Natural killer cell treated with Interleukin-12 subunit alpha and Interleukin-12 subunit beta and Interleukin-15 and Interleukin-18, amount 100 ng/mL, for 72 hours (primary cell): ENCODE data around the gene TMPRSS9. TPM values are rescaled to one million over a fixed set of nuclear protein-coding genes. Genes with fewer than 3 reads are reported as not detected.

Source experiments
- ATAC-seq, 2 donors: fragments of 150-1000 bp; cut with Tn5 transposase in 1 of 2; sonication (Bioruptor Pico), chemical (Tn5 transposase) in 1 of 2; 2 replicates each; pipeline ENCODE4 v1.10.0; 2021
- DNase-seq: peaks from one replicate; pipeline ENCODE4 v3.0.0; 2022; ENCODE audit warnings: low spot score
- H3K27ac Mint-ChIP-seq, 2 donors: 1 replicate in 1 of 2; 2 replicates in 1 of 2; pipeline ENCODE4 v1.8.0; 2022; ENCODE audit warnings: mixed read lengths in 2 of 2, mild to moderate bottlenecking in 1 of 2, moderate library complexity in 1 of 2
- H3K27me3 Mint-ChIP-seq, 2 donors: 1 replicate in 1 of 2; 2 replicates in 1 of 2; pipeline ENCODE4 v1.8.0; 2022; ENCODE audit warnings: mixed read lengths in 2 of 2
- H3K36me3 Mint-ChIP-seq: one replicate; pipeline ENCODE4 v1.8.0; 2022; ENCODE audit warnings: mixed read lengths
- H3K4me1 Mint-ChIP-seq, 2 donors: 1 replicate in 1 of 2; 2 replicates in 1 of 2; pipeline ENCODE4 v1.8.0; 2022; ENCODE audit warnings: low read depth in 2 of 2, mixed read lengths in 2 of 2, mild to moderate bottlenecking in 1 of 2
- H3K4me3 Mint-ChIP-seq: one replicate; pipeline ENCODE4 v1.8.0; 2022; ENCODE audit warnings: mixed read lengths
- H3K9me3 Mint-ChIP-seq: 2 replicates; pipeline ENCODE4 v1.8.0; 2022; ENCODE audit warnings: mixed read lengths
- total RNA-seq, 2 donors: library from RNA; stranded (reverse); gene quantifications; one replicate each; pipeline ENCODE4 v1.2.3, GENCODE V29; 2022

TMPRSS9 gene
- total RNA-seq, 2 donors from 2014 or later: not detected

GRCh38 chr19:2433854-2434253, 73.8 kb downstream of the TMPRSS9 start:
- Mint-ChIP-seq H3K4me1 (no peaks in the 10 kb centered on the region), H3K36me3 (no peaks in the 10 kb centered on the region), H3K9me3 (no peaks in the 10 kb centered on the region), H3K27me3 (no peaks in the 10 kb centered on the region), H3K27ac (no peak overlapping the region), H3K4me3 (no peak overlapping the region)
- DNase-seq (no peak), ATAC-seq (no peak)

GRCh38 chr19:2434267-2434666, 74.2 kb downstream of the TMPRSS9 start:
- Mint-ChIP-seq H3K36me3 (no peaks in the 10 kb centered on the region), H3K9me3 (no peaks in the 10 kb centered on the region), H3K4me1 (no peaks in the 10 kb centered on the region), H3K27me3 (no peaks in the 10 kb centered on the region), H3K4me3 (no peak overlapping the region), H3K27ac (no peak overlapping the region)
- DNase-seq (no peak), ATAC-seq (no peak)

- Mint-ChIP-seq H3K27me3 (no peaks in the 10 kb centered on the region), H3K36me3 (no peaks in the 10 kb centered on the region)
- ATAC-seq: no peak
Observed at GRCh38 chr19:2434721-2435265, 74.7 kb downstream of the TMPRSS9 start.

GRCh38 chr19:2436384-2436783, 76.3 kb downstream of the TMPRSS9 start:
- H3K36me3 Mint-ChIP-seq: peaks cover 6% of the 10 kb centered on the region
- H3K4me3 Mint-ChIP-seq: no peak overlapping the region
- H3K27ac Mint-ChIP-seq: no peak overlapping the region
- no peak for DNase-seq
- H3K9me3 Mint-ChIP-seq: no peaks in the 10 kb centered on the region
- peaks cover 5 to 6% of the 10 kb centered on the region in 2 donors for H3K4me1 Mint-ChIP-seq
- H3K27me3 Mint-ChIP-seq: no peaks in the 10 kb centered on the region
- no peak for ATAC-seq

More at GRCh38 chr19:2434721-2435265, 74.7 kb downstream of the TMPRSS9 start:
- Mint-ChIP-seq H3K4me1 (no peaks in the 10 kb centered on the region), H3K9me3 (no peaks in the 10 kb centered on the region), H3K4me3 (no peak overlapping the region), H3K27ac (no peak overlapping the region)
- DNase-seq: no peak

DNA sequence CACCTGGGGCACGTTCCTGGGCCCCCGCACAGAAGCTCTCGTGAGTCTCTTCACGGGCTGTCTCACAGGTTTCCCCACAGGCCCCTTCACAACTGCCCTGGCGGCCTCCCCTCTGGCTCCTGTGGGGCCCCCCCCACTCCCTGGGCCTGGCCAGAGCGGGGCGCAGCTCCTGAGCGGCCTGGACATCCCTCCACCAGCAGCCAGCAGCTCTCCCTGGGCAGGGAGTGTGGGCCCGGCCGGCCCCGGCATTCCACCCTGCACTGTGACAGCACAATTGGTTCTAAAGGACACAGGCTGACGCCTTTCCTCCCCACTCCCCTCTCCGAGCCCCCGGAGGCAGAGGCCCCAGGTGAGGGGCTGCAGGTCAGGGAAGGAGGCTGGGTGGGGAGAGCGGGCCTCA, 76.9 kb downstream of the TMPRSS9 start:
- no peak for ATAC-seq
- Mint-ChIP-seq H3K27ac (no peak overlapping the region), H3K36me3 (peaks cover 6% of the 10 kb centered on the region), H3K4me1 (peaks cover 5 to 6% of the 10 kb centered on the region in 2 donors), H3K9me3 (no peaks in the 10 kb centered on the region), H3K27me3 (no peaks in the 10 kb centered on the region), H3K4me3 (no peak overlapping the region)
- DNase-seq: no peak

- no peak overlapping the region for H3K27ac Mint-ChIP-seq
- ATAC-seq: no peak
- no peaks in the 10 kb centered on the region for H3K27me3 Mint-ChIP-seq
- no peak for DNase-seq
- no peak overlapping the region for H3K4me3 Mint-ChIP-seq
- peaks cover 6% of the 10 kb centered on the region for H3K36me3 Mint-ChIP-seq
- H3K4me1 Mint-ChIP-seq: peaks cover 5 to 6% of the 10 kb centered on the region in 2 donors
- H3K9me3 Mint-ChIP-seq: no peaks in the 10 kb centered on the region
Observed at GRCh38 chr19:2438178-2438577, 78.1 kb downstream of the TMPRSS9 start.

- no peak for DNase-seq
- H3K4me3 Mint-ChIP-seq: no peak overlapping the region
- no peaks in the 10 kb centered on the region for H3K27me3 Mint-ChIP-seq
- H3K4me1 Mint-ChIP-seq: peaks cover 6 to 8% of the 10 kb centered on the region in 2 donors
- ATAC-seq: no peak
- H3K9me3 Mint-ChIP-seq: no peaks in the 10 kb centered on the region
- peaks cover 6% of the 10 kb centered on the region for H3K36me3 Mint-ChIP-seq
- H3K27ac Mint-ChIP-seq: no peak overlapping the region
Observed at GRCh38 chr19:2440515-2440914, 80.5 kb downstream of the TMPRSS9 start.

DNA sequence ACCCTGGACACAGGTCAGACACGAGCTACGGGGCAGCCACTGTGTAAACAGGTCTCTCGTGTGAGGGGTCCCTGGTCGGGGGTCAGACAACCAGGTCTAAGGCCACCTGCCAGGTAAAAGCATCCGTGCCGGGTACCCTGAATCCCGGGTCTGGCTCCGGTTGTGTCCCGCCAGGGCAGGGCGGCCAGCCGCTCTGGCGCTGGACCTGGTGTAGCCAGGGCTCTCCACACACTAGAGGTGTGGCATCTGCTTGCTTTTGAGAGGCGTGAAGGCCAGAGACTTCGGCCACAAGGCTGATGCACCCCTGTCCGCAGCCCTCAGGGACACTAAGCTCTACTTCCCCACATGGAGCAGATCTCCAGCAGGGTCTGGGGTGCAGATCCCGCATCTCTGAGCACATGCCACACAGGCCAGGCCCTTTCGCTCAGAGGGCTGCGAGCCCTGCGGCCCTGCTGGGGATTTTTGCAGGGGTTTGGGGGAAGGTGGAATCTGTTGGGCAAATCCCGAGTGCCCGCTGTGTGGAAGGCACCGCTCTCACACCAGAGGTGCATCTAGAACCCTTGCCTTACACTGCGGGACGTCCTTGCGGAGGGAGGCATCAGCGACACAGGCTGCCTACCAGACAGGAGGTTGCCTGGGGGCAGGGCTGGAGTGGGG, 81.2 kb downstream of the TMPRSS9 start:
- Mint-ChIP-seq H3K36me3 (peaks cover 6% of the 10 kb centered on the region), H3K27me3 (no peaks in the 10 kb centered on the region)

DNA sequence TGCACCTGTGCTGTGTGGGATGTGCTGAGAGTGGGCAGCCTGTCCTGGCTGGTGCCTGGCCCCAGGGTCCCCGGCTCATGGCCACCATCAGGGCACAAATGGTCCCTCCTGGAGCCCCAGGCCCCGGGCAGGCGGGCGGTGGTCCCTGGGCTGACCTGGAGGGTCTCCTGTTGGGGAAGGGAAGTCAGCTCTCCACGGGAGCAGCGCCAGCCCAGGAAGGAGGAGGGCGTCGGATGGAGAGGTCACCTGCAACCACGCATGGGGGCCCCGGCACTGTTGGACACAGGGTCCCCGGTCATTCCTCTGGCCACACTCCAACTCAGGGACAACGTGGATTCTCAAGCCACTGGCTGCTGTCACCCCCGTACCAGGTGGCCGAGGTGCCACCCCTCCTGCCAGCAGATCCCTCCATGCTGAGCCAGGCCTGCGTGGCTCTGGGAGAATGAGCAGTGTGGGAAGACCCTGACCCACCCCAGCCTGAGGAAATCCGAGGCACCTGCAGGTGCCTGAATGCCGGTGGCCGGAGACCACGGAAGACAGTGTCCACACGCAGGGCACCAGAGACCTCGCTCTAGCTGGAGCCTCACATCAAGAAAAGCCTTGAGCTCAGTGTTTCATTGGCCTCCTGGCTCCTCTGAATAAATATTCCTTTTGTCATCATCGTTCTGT, 83.2 kb downstream of the TMPRSS9 start:
- H3K4me1 Mint-ChIP-seq: peaks cover 11 to 14% of the 10 kb centered on the region in 2 donors
- H3K4me3 Mint-ChIP-seq: no peak overlapping the region

More for the DNA sequence above, 81.2 kb downstream of the TMPRSS9 start:
- Mint-ChIP-seq H3K9me3 (no peaks in the 10 kb centered on the region), H3K4me3 (no peak overlapping the region), H3K27ac (no peak overlapping the region), H3K4me1 (peaks cover 6 to 8% of the 10 kb centered on the region in 2 donors)
- ATAC-seq: peak in 1 of 2 donors; percentile 13
- peak; percentile 50 for DNase-seq

DNA sequence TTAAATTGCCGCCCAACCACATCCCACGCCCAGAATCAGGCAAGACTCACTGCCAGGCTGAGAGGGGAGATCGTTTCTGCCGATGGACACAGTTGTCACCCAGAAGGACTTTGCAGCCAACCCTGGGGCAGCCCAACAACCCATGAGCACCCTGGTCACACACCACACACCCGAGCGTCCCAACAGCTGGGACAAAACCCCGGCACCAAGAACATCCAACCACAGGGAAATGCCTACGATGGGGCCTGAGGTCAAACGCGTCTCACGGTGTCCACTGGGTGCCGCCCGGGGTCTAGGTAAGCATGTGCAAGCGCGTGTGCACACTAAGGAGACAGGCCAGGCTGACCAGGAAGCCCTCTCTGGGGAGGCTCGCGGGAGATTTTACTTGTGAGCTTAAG, 83.7 kb downstream of the TMPRSS9 start:
- Mint-ChIP-seq H3K4me1 (peaks cover 11 to 14% of the 10 kb centered on the region in 2 donors), H3K4me3 (no peak overlapping the region), H3K36me3 (peaks cover 6% of the 10 kb centered on the region), H3K27ac (peak overlapping the region in 1 of 2 donors; percentile 57), H3K27me3 (no peaks in the 10 kb centered on the region), H3K9me3 (no peaks in the 10 kb centered on the region)
- ATAC-seq: no peak
- DNase-seq: no peak

More for the DNA sequence above, 83.2 kb downstream of the TMPRSS9 start:
- ATAC-seq (peak in 1 of 2 donors; percentile 38), DNase-seq (no peak)
- Mint-ChIP-seq H3K27ac (peak overlapping the region in 1 of 2 donors; percentile 57), H3K27me3 (no peaks in the 10 kb centered on the region), H3K9me3 (no peaks in the 10 kb centered on the region), H3K36me3 (peaks cover 6% of the 10 kb centered on the region)

- Mint-ChIP-seq H3K4me1 (peaks cover 11 to 14% of the 10 kb centered on the region in 2 donors), H3K27me3 (no peaks in the 10 kb centered on the region), H3K9me3 (no peaks in the 10 kb centered on the region), H3K36me3 (peaks cover 6% of the 10 kb centered on the region), H3K27ac (no peak overlapping the region), H3K4me3 (no peak overlapping the region)
- DNase-seq (peak; percentile 45), ATAC-seq (peak in 1 of 2 donors; percentile 14)
Observed at GRCh38 chr19:2444251-2445002, 84.4 kb downstream of the TMPRSS9 start.

- Mint-ChIP-seq H3K4me1 (peaks cover 5 to 12% of the 10 kb centered on the region in 2 donors), H3K27me3 (no peaks in the 10 kb centered on the region), H3K27ac (peak overlapping the region; percentile 40 to 43), H3K9me3 (no peaks in the 10 kb centered on the region), H3K4me3 (peak overlapping the region; percentile 56), H3K36me3 (no peaks in the 10 kb centered on the region)
- ATAC-seq (no peak), DNase-seq (no peak)
Observed at GRCh38 chr19:2446381-2446780, 86.3 kb downstream of the TMPRSS9 start.

GRCh38 chr19:2449019-2449418, 89.0 kb downstream of the TMPRSS9 start:
- H3K4me1 Mint-ChIP-seq: peaks cover 5 to 11% of the 10 kb centered on the region in 2 donors
- no peaks in the 10 kb centered on the region for H3K36me3 Mint-ChIP-seq
- H3K27ac Mint-ChIP-seq: no peak overlapping the region
- no peak overlapping the region for H3K4me3 Mint-ChIP-seq
- no peaks in the 10 kb centered on the region for H3K27me3 Mint-ChIP-seq
- DNase-seq (no peak), ATAC-seq (no peak)
- no peaks in the 10 kb centered on the region for H3K9me3 Mint-ChIP-seq
